Smooth muscle cell (in vitro differentiated cells): ENCODE data around the gene RPS6KA5. TPM values are rescaled to one million over a fixed set of nuclear protein-coding genes. Genes with fewer than 3 reads are reported as not detected.
"Not testable (repeated sequence)": the region's sequence is repeated elsewhere in the genome, so short reads cannot be mapped to it uniquely, and the experiment has no call there.

ENCODE experiments used
- DNase-seq: peaks from one replicate; lab custom pipeline; 2025; ENCODE audit not compliant: unreplicated experiment; lab: John Stamatoyannopoulos, UW
- H2AFZ ChIP-seq: fragments of 200-600 bp; sonication (generic); 2 replicates; pipeline ENCODE4 v1.6.0; 2016; ENCODE audit warnings: antibody characterized with exemption, low read depth, mild to moderate bottlenecking
- H3F3A ChIP-seq: fragments of 200-600 bp; sonication (generic); 2 replicates; pipeline ENCODE4 v1.6.0; 2017; ENCODE audit warnings: antibody characterized with exemption, low read depth
- H3K27ac ChIP-seq: fragments of 200-600 bp; sonication (generic); 2 replicates; pipeline ENCODE4 v1.5.1; 2016; ENCODE audit warnings: low read depth, mild to moderate bottlenecking
- H3K27me3 ChIP-seq: fragments of 200-600 bp; sonication (generic); 2 replicates; pipeline ENCODE4 v1.6.1; 2016; ENCODE audit warnings: low read depth, mild to moderate bottlenecking
- H3K36me3 ChIP-seq: fragments of 200-600 bp; sonication (generic); 2 replicates; pipeline ENCODE4 v1.5.1; 2016; ENCODE audit warnings: low read depth
- H3K4me1 ChIP-seq: fragments of 200-600 bp; sonication (generic); 2 replicates; pipeline ENCODE4 v1.5.1; 2016; ENCODE audit warnings: low read depth
- H3K4me2 ChIP-seq: fragments of 200-600 bp; sonication (generic); 2 replicates; pipeline ENCODE4 v1.6.0; 2016; ENCODE audit warnings: mild to moderate bottlenecking
- H3K4me3 ChIP-seq: fragments of 200-600 bp; sonication (generic); 2 replicates; pipeline ENCODE4 v1.5.1; 2016; ENCODE audit warnings: mild to moderate bottlenecking
- H3K79me2 ChIP-seq: fragments of 200-600 bp; sonication (generic); 2 replicates; pipeline ENCODE4 v1.6.0; 2016; ENCODE audit warnings: low read depth, mild to moderate bottlenecking
- H3K9ac ChIP-seq: fragments of 200-600 bp; sonication (generic); 2 replicates; pipeline ENCODE4 v1.6.0; 2016; ENCODE audit warnings: low read depth
- H3K9me3 ChIP-seq: fragments of 200-600 bp; sonication (generic); replicated peaks from 2 replicates; pipeline ENCODE4 v1.5.1; 2016; ENCODE audit warnings: low read depth
- H4K20me1 ChIP-seq: fragments of 200-600 bp; sonication (generic); 2 replicates; pipeline ENCODE4 v1.6.0; 2016; ENCODE audit warnings: low read depth
- CTCF ChIP-seq: fragments of 200-600 bp; sonication (generic); IDR thresholded peaks from 2 replicates; pipeline ENCODE4 v1.5.1; 2017; ENCODE audit warnings: borderline replicate concordance, mild to moderate bottlenecking, antibody characterized with exemption; ENCODE audit not compliant: insufficient read depth, poor library complexity, severe bottlenecking
- WGBS: methylation state at CpG from one replicate; pipeline ENCODE4 v1.1.7; 2016; ENCODE audit warnings: low lambda C conversion rate; 5-methylcytosine and 5-hydroxymethylcytosine counted together
- polyA plus RNA-seq: library from polyadenylated mRNA; unstranded; fragments of >200 nt; fragmentation: Nextera tagmentation; extraction: Ambion mirVana; gene quantifications from 2 replicates; pipeline ENCODE4 v1.2.1, GENCODE V29; 2016
- total RNA-seq: library from RNA; depleted of rRNA; stranded (reverse); fragments of >200 nt; gene quantifications from 2 replicates; pipeline ENCODE4 v1.2.3, GENCODE V29; 2014

Gene RPS6KA5
- total and polyA plus RNA-seq, 2 experiments from 2014 or later: 1.0 to 1.5 TPM

- no peaks in the 10 kb centered on the region for H3K36me3 ChIP-seq
- no peaks in the 10 kb centered on the region for H3F3A ChIP-seq
- H3K4me1 ChIP-seq: no peaks in the 10 kb centered on the region
- 33% methylated on average over 1 of the region's 1 CpG for WGBS
- no peaks in the 10 kb centered on the region for H3K9me3 ChIP-seq
- DNase-seq: no peak
- no peak overlapping the region for H2AFZ ChIP-seq
- H3K27ac ChIP-seq: no peak overlapping the region
- no peak for TF ChIP-seq CTCF
- no peaks in the 10 kb centered on the region for H4K20me1 ChIP-seq
- no peaks in the 10 kb centered on the region for H3K27me3 ChIP-seq
- no peaks in the 10 kb centered on the region for H3K79me2 ChIP-seq
- H3K9ac ChIP-seq: no peak overlapping the region
- H3K4me2 ChIP-seq: no peak overlapping the region
- no peak overlapping the region for H3K4me3 ChIP-seq
Observed at GRCh38 chr14:91038439-91038838, 22.0 kb downstream of the RPS6KA5 start.

GRCh38 chr14:91036741-91037469 is 23.5 kb downstream of the RPS6KA5 start:
- no peak overlapping the region for H3K27ac ChIP-seq
- TF ChIP-seq CTCF: no peak
- WGBS: 75% methylated on average over 2 of the region's 2 CpGs
- H3K4me1 ChIP-seq: peaks cover 3% of the 10 kb centered on the region
- DNase-seq: no peak
- H3K4me2 ChIP-seq: no peak overlapping the region
- H3K36me3 ChIP-seq: no peaks in the 10 kb centered on the region
- no peaks in the 10 kb centered on the region for H3K79me2 ChIP-seq
- H3K9ac ChIP-seq: no peak overlapping the region
- H3K27me3 ChIP-seq: no peaks in the 10 kb centered on the region
- H3K4me3 ChIP-seq: no peak overlapping the region
- no peaks in the 10 kb centered on the region for H4K20me1 ChIP-seq
- H2AFZ ChIP-seq: no peak overlapping the region
- H3K9me3 ChIP-seq: no peaks in the 10 kb centered on the region
- H3F3A ChIP-seq: peaks cover 4% of the 10 kb centered on the region

GRCh38 chr14:91035855-91036254 is 24.6 kb downstream of the RPS6KA5 start:
- H3K4me1 ChIP-seq: peaks cover 10% of the 10 kb centered on the region
- H3K27me3 ChIP-seq: no peaks in the 10 kb centered on the region
- no peaks in the 10 kb centered on the region for H3K36me3 ChIP-seq
- H3K9ac ChIP-seq: no peak overlapping the region
- H3K4me3 ChIP-seq: no peak overlapping the region
- 83% methylated on average over 1 of the region's 1 CpG for WGBS
- H3K27ac ChIP-seq: no peak overlapping the region
- H3K9me3 ChIP-seq: no peaks in the 10 kb centered on the region
- H2AFZ ChIP-seq: no peak overlapping the region
- no peaks in the 10 kb centered on the region for H4K20me1 ChIP-seq
- peaks cover 5% of the 10 kb centered on the region for H3F3A ChIP-seq
- no peak for TF ChIP-seq CTCF
- no peaks in the 10 kb centered on the region for H3K79me2 ChIP-seq
- no peak overlapping the region for H3K4me2 ChIP-seq
- no peak for DNase-seq

- 81% methylated on average over 10 of the region's 10 CpGs for WGBS
- H3K4me3 ChIP-seq, H3K27me3 ChIP-seq, H3K9me3 ChIP-seq, H3K79me2 ChIP-seq, H3K4me2 ChIP-seq, DNase-seq, H4K20me1 ChIP-seq, H3K27ac ChIP-seq, H2AFZ ChIP-seq, H3K9ac ChIP-seq, H3F3A ChIP-seq, H3K36me3 ChIP-seq: not testable (repeated sequence)
- H3K4me1 ChIP-seq: peaks cover 19% of the 10 kb centered on the region
Observed at GRCh38 chr14:91034379-91034778, 26.1 kb downstream of the RPS6KA5 start.
